Activated effector memory CD4-positive, alpha-beta T cell treated with Interleukin-2 at 50 U/mL for 16 hours (primary cell): ENCODE data around the gene UBASH3A.

Experiments used
- DNase-seq: peaks from one replicate; pipeline ENCODE4 v3.0.0-alpha.2; 2020

Gene UBASH3A

DNA sequence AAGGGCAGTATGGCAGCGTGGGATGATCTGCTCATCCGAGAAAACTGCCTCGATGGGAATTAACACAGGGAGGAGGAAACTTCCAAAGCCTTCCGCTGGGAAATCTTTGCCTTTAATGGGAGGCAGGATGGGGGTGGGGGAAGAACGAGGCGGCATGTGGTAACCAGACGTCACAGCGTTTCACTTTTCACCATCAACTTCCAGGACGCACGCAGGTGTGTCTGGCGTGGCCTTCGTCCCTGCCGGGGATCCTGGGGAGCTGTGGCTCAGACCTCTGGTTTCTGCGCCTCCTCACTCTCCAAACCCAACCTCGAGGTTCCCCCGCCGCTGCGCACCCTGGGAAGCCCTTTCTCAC, 92.0 kb downstream of the UBASH3A start:
- no peak for DNase-seq

DNA sequence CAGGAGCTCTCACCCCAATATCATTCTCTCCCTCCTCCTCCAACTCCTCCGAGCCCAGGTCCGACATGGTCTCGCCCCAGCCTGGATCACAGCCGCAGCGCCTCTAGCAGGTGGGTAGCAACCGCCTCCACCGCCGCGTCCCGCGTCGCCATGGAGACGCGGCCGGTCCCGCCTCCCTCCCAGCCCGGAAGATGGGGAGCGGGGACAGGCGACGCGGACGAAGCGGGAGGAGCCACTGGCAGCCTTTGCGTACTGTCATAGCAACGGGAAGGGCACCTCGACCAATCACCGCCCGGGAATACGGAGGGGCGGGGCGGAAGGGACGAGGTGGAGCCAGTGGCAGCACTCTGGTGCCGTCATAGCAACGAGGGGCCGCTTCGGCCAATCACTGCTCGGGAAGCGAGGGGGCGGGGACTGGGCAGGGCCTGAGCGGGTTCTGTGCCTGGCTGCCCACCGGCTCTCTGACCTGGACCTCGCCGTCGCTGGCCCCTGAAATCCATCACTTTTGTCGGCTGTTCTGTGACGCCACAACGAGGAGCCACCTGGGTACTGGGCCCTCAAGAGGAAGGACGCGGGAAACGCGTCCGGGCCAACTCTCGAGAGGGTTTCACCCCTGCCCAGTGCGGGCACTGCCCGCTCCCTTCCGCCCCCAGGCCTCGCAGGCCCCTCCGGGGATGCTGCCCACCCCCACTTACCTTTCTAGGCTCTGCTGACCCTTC, 92.6 kb downstream of the UBASH3A start, which contains the start of gene RSPH1:
Gene RSPH1 (minus strand): TSS at position 105 of the 719 bp plus-strand sequence. CDS start 38 bp downstream, at position 67.
- DNase-seq = peak; percentile 99

DNA sequence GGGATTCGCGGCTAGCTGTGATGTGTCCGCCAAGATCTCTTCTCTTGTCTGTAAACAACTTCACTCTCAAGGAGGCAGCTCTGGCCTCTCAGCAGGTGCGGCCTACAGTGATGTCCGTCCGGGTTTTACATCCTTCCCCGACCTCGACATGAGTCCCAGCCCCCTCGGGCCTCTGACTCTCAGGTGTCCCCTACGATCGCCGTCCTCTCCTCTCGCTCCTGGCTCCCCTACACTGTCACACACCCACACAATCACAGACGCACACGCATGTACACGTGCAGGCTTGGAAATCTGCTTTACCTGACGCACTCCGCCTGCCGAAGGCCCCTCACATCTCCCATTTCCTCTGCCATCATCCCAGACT, 93.1 kb downstream of the UBASH3A start:
- no peak for DNase-seq
